Choroid plexus epithelial cell (primary cell): ENCODE data around the gene SP2.
"Not testable (repeated sequence)": the region's sequence is repeated elsewhere in the genome, so short reads cannot be mapped to it uniquely, and the experiment has no call there.

Experiments
- DNase-seq: peaks from one replicate; pipeline ENCODE4 v3.0.0-alpha.2; 2010; ENCODE audit warnings: low read depth
- H3K4me3 ChIP-seq: 2 replicates; pipeline ENCODE4 v1.5.1; 2011; ENCODE audit warnings: low read depth, mild to moderate bottlenecking, control low read depth, low read length, moderate library complexity
- TF ChIP-seq, protein P1 (sequence below): conservative IDR thresholded peaks from 2 replicates; pipeline ENCODE4 v1.5.1; 2011; ENCODE audit warnings: low read depth, mild to moderate bottlenecking, control low read depth, inconsistent platforms, low read length, moderate library complexity

Gene SP2

DNA sequence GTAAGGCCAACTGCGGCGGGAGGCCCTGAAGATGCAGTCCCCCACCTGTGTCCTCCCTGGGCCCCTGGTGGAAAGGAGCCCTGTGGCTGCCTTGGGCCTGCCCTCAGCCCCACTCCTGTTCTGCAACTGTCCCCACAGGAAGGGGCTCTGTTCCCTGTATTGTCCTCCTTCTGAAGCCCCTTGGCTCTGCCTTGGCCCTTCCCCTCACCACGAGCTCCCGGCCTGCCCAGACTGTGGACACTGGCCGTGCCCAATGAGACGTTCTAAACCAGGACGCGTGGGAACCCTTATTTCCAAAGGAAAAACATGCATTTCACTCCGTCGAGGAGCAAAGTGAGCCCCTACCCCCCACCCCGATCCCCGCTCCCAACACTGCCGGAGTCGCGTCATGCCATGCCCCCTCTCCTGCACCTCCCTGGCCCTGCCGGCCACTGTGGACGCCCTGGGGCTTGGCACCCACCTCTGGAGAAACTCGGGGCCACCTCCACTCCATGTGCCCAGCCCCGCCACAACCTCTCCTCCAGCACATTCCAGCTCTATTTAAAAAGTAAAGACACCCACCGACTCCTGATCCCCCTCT is 31.9 kb downstream of the SP2 start:
- no peak for DNase-seq
- TF ChIP-seq, protein P1, sequence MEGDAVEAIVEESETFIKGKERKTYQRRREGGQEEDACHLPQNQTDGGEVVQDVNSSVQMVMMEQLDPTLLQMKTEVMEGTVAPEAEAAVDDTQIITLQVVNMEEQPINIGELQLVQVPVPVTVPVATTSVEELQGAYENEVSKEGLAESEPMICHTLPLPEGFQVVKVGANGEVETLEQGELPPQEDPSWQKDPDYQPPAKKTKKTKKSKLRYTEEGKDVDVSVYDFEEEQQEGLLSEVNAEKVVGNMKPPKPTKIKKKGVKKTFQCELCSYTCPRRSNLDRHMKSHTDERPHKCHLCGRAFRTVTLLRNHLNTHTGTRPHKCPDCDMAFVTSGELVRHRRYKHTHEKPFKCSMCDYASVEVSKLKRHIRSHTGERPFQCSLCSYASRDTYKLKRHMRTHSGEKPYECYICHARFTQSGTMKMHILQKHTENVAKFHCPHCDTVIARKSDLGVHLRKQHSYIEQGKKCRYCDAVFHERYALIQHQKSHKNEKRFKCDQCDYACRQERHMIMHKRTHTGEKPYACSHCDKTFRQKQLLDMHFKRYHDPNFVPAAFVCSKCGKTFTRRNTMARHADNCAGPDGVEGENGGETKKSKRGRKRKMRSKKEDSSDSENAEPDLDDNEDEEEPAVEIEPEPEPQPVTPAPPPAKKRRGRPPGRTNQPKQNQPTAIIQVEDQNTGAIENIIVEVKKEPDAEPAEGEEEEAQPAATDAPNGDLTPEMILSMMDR = no peak
- H3K4me3 ChIP-seq = no peak overlapping the region

DNA sequence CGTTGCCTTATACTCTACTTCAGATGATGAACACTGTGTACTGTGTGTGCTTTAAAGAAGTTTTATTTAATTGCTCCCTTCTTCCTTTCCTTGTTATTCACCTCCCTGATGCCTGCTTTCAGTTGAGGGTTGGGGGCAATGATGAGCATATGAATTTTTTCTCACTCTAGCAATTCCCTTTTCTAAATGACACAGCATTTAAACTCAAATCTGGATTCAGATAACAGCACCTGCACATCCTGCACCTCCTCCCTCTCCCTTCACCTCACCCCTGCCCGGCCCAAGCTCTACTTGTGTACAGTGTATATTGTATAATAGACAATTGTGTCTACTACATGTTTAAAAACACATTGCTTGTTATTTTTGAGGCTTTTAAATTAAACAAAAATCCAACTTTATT is 32.4 kb downstream of the SP2 start:
- H3K4me3 ChIP-seq = no peak overlapping the region
- no peak for DNase-seq
- TF ChIP-seq, protein P1 = no peak

DNA sequence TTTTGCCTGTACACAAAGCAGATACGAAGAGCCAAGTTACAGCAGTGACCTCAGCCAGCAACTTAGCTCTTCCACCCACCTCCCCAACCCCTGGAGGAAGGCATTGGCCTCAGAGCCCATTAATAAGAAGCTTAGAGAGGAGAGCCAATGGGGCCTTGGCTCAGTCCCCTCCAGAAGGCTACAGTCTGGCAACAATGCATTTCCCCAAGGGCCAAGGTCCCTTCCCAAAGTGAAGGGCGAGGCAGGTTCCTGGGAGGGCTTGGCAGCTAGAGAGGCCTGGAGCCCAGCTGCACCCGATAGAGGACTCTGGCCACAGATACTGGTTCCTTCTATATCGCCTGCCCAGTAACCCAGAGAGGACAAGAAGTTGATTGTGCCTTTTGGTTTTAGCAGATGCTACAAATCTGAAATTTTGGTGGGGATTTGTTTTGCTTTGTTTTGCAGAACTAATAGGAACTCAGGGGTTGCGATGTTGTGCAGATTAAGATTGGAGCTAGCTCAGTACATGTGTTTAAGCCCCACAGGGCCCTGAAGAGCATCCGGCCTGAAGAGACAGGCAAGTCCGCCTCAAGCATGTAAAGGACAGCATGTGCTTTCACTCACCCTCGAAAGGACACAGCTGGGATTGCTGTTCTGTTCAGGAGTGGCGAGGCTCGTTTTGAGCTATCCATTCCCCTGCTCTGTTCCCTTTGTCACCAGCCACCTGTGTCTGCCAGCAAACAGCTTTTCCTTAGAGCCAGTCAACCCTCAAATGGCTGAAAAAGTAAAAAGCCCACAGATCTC is 33.4 kb downstream of the SP2 start:
- H3K4me3 ChIP-seq = no peak overlapping the region
- no peak for DNase-seq
- TF ChIP-seq, protein P1 = no peak

DNA sequence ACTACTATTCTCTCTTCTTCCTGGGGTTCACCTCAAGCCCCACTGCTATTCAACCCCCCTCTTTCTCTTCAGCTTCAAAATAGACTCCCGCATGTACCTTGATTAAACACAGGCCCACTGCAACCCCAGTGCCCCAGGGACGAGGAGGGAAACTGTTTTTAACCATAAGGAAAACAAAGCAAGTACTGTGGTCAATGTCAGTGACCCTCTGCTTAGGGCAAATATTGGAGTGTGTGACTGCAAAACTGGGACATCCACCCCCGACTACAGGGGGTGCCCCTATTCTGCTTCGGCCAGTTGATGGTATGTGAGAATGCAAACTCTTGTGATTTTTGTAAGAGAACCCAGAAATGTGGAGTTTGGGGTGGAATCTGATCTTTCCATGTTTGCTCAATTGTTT is 35.8 kb downstream of the SP2 start:
- TF ChIP-seq, protein P1 = no peak
- DNase-seq = no peak
- no peak overlapping the region for H3K4me3 ChIP-seq

DNA sequence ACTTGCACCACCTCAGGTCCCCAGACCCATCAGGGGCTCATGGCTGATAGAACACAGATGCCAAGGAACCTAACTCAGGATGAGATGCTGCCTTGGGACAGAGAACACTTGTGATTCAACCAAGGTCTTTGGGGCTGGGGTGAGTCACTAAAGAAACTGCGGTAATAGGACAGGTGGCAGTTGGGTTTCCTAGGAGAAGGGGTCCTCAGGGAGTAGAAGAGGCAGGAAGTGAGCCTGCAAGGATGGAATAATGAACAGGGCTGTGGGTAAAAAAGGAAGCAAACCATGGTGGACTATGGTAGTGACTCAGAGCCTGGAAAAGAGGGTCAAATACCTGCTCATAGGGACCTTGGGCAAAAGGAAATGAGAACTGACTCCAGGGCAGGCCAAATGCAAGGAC is 38.8 kb downstream of the SP2 start:
- TF ChIP-seq, protein P1 = no peak
- no peak for DNase-seq
- H3K4me3 ChIP-seq = no peak overlapping the region

DNA sequence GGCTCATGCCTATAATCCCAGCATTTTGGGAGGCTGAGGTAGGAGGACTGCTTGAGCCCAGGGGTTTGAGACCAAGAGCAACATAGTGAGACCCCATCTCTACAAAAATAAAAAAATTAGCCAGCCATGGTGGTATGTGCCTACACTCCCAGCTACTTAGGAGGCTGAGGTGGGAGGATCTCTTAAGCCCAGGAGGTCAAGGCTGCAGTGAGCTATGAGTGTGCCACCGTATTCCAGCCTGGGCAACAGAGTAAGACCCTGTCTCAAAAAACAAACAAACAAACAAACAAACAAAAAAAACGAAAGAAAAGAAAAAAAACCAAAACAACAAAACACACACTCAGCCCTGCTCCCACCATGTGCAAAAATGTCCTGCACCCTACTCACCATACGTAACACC is 39.4 kb downstream of the SP2 start:
- not testable (repeated sequence) for H3K4me3 ChIP-seq, DNase-seq

DNA sequence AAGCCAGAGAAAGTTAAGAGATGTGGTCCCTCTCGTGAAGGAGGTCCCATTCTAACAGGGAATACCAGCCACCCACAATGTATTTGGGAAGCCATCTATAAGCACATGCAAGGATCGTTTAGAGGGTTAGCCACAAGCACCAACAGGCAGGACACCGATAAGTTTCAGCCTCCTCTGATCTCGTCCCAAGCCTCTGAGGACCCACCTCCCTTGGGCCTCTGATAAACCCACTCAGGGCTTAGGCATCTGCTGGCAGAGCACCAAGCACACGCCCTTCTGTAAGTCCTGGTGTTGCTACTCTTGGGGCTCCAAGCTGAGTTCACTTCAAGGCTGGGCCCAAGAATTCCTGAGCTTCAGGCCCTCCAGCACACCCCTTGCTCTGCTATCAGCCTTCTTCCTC is 39.9 kb downstream of the SP2 start:
- TF ChIP-seq, protein P1 = no peak
- no peak overlapping the region for H3K4me3 ChIP-seq
- DNase-seq = peak; percentile 78
